Stimulated activated CD4-positive, alpha-beta T cell treated with anti-CD3 and anti-CD28 coated beads, Interleukin-12 subunit alpha, Interleukin-12 subunit beta, amount 100 ng/mL, for 24 hours (primary cell): ENCODE results near the gene ACSF3.

Experiments
- DNase-seq, 2 experiments: peaks; one replicate each; pipeline ENCODE4 v3.0.0-alpha.2; 2020; ENCODE audit warnings: low read depth in 2 of 2

The ACSF3 gene

DNA sequence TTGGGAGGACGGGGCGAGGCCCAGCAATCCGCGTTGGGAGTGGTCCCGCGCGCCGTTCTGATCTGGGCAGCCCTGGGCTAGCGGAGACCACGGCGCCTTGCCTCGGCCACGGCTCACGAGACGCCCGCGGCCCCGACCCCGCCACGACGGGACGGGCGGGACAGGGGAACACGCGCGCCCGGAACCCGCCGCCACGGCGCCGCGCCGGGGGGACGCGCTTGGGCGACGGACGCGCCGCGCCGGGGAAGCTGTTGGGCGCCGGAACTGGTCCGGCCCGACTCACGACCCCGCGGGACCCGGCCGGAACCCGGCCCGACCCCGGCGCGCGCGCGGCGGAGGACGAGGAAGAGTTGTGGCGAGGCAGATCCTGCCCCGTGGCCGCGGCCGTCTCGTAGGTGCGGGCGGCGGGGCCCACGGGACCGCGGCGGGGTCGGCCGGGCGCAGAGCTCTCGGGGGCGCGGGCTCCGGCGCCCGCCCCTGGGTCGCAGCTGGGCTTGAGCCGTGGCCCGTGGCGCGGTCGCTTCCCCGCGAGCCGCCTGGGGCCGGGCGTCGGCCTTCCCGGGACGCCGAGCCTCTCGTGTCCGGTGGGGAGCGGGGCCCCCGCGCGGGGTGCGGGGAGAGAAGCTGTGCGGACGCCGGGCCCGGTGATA lies at the start of gene ACSF3:
Gene ACSF3 (plus strand): TSS at position 251 of the 650 bp plus-strand sequence. CDS start 6,830 bp downstream, outside the sequence.
- DNase-seq, result peak; percentile 45 to 52

DNA sequence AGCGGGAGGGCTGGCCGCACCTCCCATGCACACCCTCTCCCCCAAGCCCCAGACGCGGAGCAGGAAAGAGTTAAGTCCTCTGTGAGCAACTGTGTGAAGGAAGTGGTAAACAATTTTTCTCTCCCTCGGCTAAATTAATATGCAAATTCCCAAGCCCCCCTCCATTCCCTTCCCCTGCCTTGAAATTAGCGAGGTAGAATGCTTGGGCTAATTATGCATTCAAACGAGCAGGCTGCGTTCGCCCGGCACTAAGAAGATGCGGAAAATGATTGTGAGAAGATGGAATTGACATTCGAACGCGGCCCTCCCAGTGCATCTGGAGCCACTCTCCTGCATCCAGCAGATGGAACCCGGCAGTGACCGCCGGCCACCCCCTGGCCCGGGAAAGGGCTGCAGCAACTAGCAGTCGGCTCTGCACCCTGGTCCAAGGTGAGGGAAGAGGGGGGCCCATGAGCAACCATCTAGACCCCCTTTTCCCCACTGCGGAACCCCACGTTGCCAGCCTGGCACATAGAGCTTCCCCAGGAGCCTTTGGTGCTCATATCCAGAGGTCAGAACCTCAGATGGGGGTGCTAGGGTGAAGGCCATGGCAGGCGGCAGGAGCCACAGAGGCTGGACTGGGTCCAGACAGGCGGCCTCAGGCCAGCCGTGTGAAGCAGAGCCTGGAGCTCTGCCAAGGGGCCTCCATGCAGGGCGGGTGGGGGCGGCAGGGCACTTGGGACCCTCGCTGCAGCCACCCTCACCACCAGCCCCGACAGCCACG lies 49.1 kb upstream of the ACSF3 start:
- DNase-seq, result no peak

DNA sequence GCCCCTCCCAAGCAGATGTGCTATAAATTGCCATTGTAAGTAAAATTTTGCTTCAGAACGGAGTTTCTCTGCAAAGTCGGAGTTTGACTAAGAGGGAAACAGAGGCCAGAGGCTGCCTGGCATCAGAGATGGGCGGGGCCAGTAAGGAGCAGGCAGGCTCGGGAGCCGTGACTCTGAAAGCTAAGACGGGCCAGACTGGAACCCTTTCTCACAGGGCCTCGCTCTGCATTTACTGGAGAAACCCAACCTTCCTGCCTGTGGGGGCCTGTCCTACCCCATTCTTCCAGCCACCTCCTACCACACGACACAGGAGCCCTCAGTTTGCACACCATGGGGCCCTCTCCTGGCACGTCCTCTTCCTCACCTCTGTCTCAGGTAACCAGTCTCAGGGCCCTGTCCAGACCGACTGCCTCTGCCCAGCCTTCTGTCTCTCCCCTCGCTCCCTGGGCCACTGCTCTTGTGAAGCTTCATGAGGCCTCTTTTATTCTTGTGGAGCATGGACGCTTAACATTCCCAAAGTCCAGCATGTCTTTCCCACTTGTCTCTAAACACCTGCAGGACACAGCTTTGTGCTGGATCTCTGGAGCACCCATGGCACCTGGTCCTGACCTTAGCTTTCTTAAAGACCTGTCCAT lies 48.4 kb upstream of the ACSF3 start:
- no peak for DNase-seq

DNA sequence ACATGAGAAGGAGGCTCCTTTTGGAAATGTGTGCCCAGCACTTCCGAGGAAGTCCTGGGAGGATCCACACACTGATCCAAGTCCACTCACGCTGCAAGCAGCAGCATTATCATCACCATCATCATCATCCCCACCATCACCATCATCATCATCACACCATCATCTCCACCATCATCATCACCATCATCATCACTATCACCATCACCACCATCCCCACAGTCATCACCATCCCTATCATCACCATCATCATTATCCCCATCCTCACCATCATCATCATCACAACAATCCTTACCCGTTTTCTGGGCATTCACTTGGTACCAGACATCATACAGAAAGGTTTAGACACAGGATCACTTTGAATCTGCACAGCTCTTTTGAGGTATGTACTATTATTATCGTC lies 47.8 kb upstream of the ACSF3 start:
- DNase-seq, result no peak

DNA sequence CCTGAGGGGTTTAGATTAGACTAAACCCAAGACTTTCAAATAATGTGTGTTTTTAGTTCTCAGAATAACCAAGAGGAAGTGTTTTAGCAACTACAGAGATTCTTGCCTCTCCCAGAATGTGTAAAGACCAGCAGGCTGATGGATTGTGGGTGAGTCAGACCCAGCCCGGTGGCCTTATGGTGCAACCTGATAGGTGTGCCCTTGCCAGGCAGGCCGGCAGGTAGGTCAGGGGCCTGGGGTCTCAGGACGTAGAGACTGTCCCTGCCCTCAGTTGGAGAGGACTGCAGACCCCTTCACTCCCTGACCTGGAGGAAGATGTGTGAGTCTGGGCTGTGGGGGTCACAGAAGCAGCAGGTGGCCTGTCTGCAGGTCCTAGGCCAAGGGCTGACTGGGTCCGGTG lies 47.2 kb upstream of the ACSF3 start:
- no peak for DNase-seq

DNA sequence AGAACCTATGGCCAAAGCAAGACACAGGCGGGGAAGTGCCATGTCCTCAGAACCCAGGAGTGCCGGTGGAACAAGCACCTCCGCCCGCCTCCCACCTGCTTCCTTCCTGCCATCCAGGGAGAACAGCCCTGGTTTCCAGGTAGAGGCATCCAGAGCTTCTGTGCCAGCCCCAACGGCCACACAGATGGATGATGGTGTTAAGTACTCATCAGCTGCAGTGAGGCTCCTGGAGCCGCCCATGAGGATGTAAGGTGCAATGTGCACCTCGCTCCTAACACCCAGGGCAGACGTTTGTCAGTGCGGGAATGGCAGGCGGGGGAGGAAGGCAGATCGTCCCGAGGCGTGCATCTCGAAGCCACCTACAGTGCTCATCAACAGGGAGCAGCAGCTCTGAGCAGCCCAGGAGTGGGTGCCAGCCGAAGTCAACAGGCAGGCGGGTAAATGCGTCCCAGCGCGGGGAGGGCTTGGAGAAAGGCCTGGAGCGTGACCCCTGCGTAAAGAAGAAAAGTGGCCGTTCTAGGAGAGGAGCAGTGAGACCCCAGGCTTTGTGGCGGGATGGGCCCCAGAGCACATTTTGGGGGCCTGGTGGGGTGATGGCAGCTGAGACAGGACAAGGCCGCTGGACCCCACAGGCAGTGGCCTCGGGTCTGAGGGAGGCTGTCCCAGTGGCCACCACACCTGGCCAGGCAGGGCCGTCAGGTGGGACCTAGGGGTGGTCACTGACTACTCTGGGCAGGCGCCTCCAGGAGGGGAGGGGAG lies 46.1 kb upstream of the ACSF3 start:
- DNase-seq, result no peak

DNA sequence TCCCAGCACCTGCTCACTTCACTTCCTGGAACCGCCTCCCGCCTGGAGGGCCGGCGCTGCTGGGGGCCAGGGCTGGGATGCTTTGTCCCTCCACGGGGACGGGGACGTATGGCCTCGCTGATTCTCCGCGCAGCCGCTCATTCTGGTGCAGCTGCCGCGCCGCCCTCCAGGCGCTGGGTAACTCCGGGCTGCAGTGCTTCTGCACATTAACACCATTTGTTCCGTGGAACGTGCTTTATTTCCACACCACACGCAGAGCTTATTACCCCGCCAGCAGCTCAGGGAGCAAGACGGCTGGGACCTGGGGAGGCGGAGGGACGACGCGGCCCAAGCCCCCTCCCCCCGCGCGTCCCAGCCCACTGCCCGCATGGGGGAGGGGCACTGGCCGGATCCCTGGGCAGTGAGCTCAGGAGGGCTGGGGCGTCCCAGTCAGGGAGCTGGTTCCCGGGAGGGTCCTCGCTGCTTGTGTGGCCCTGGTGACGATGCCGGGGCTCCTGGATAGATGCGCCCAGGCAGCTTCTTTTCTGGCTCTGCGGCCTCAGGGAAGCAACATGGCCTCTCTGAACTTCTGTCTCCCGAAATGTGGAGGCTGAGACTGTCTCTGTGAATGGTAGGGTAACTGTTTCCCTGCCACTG lies 45.4 kb upstream of the ACSF3 start:
- no peak for DNase-seq

DNA sequence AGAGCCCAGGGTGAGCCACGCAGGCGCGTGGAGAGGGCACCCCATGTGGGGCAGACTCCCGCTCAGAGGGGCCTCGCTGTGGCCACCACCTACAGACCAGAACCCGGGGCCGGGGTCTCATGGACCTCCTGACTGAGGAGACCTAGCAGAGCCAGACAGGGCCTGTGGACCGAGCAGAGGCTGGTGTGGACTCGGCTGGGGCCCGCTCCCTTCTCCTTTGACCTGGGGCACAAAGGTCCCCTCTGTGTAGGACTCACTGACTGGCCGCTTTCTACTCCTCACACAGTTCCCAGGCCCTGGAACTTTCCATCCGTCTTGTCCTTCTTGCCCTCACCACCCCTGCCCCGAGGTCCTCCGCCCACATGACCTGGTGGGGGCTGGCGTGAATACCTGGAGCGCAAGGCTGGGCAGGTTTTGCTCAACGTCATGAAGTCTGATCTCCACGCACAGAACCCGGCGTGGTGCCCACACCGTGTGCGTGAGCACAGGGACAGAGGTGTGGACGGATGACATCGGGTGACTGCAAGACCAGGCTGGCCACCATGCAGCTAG lies 44.7 kb upstream of the ACSF3 start:
- no peak for DNase-seq

DNA sequence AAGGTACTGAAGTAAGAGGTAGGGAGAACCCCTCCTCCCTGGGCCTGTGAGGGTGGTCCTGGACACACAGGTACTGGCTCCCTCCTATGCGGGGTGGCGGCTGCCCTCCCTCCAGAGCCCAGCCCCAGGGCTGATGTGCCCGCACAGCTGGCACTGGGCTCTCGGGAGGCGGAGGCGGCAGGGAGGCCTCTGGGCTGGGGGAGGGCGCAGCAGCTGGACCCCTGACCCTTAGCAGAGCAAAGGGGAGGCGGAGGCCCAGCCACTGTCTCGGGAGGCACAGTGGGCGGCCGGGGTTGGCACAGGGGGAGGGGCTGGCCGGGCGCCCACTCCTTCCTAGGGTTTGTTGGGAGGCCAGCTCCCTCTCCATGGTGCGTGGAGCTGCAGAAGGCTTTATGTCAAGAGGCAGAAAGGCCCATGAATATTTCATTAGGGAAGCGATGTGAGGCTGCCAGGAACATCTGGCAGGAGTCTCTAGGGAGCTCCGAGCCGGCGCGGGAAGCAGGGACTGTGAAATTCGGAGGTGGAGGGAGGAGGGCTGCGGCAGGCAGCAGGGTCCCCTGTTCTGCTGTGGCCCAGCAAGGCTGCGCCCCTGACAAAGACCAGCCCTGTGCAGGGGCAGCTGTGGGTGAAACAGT lies 44.1 kb upstream of the ACSF3 start:
- DNase-seq, result no peak

DNA sequence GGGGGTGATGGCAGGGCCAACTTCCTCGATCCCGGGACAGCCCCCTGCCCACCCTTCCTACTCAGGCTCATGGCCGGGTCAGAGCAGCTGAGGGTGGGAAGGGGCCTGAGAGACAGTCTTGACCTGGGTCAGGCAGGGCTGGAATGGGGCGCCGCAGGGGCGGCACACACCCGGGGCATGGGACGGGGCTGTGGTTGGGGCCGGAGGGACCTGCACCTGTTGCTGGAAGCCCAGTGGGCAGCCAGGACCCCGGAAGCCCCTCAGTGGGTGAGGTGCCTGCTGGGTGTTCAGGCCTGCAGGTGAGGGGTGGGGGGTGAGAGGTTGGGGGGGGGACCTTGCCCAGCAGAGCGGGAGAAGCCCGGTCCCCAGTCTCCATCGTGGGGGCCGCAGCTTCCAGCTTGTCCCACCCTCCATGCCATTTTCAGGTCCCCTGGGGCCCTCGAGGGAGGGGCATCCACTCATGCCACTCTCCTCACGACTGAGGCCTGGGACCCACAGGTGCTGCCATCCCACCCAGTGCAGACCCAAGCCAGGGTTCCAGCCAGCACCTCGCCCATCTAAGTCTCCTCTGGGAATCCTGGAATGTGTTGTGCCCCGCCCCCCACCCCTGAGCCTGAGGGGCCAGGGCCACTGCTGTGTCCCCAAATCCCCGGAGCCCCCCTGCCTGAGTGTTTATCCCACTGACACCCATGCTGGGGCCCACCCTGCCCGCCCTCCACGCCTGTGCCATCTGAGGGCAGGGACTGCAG lies 43.4 kb upstream of the ACSF3 start:
- no peak for DNase-seq

DNA sequence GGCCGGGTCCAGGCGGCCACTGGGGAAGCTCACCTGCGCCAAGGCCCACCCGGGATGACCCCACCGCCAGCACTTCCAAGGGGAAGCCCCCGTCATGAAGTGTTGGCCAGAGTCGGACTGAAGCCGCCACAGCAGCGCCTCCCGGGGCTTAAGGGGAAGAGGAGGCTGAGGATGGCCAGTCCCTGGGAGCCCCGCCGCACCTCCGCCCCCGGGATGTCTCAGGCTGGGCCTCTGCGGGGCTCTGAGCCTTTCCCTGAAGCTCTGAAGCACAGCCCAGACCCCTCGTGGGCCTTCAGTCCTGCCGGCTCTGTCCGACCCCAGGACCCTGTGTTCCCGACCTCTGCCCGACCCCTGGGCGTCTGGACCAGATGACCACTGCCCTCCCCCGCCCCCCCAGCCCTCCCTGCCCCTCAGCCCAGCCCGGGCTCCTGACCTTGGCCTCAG lies 42.8 kb upstream of the ACSF3 start:
- DNase-seq, result no peak

DNA sequence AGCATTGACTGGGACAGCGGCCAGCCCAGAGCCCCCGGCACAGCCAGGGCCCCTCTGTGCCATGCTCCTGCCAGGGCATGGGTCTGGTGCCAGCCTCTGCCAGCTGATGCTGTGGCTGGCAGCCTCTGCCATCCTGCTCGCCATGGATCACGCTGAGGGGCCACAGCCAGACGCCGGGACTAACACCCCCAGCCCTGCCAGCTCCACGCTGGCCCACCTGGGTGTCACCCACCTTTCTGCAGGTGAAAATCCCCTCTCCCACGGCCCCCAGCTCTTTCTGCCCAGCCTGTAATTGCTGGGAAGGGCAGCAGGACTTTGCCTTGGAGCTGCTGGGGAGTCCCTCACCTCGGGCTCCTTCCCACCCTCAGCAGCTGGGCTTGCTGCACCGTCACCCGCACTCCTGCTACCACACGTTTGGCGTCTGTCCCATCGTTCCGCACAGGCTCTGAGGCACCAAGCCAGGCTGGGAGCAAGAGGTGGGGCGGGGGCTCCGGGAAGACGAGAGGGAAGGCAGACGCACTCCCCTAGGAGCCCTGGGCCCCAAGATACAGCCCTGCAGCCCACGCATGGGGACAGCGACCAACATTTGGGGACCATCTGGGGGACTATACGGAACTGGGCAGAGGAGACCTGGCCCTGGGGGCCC lies 42.0 kb upstream of the ACSF3 start:
- DNase-seq, result no peak

DNA sequence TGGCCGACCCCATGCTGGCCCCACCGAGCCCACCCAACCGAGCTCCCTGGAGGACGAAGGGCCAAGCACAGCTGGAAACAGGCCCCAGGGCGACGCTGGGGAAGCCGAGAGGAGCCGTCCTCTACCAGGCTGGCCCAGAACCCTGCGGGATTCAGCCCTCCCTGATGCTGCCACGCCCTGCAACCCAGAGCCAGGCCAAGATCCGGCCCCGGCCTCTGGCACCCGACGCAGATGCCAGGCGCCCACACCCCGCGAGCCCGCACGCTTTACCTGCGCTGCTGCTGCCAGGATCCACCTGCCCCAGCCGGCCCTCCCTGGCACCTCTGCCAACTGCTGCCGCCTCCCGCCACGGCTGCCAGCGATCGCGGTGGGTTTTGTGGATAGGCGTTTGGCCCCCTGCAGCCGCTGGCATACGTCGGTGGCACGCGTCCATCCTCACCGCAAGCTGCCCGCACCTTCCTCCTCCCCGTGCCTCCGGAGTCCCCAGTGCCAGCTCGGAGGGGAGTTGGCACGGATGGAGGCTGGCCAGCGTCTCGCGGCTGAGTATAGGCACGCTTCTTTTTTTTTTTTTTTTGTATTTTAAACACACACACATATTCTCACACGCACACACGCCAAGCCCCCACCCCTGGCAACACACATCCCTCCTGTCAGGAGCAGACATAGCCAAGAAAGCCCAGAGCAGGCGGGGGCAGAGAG lies 41.3 kb upstream of the ACSF3 start:
- no peak for DNase-seq

DNA sequence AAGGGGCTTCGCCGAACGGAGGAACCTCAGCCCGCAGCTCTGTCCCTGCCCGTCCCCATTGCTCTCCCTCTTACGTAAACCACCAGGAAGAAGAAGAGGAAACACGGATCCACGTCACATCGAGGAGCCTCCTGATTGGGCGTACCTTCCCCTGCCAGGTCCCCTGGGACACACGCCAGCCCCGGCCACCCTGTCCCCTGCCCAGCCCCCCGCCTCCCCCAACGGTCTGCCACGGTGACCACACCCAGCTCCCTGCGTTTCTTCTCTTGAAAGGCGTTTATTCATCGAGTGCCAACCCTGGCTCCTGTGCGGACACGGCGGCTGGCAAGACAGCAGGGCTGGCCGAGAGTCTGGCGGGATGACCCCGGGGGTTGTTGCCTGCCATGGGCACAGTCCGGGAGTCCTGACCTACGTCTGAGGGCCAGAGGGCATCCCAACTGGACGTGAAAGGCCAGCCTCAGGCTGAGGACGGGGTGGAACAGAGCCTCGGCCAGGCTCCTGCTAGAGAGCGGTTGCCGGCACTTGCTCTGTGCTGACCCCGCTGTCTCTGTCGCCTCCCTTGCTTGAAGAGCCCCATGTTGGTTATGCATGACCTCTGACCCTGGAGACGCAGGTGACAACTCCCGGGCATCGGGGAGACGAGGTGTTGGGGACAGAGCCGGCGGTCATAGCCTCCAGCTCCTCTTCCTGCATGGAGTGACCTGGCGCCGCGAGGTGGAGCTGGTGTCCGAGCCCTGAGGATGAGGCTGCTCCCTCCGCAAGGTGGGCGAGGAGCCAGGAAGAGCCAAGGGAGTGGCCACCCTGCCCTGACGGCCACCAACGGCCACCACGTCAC lies 40.5 kb upstream of the ACSF3 start:
- DNase-seq, result no peak

DNA sequence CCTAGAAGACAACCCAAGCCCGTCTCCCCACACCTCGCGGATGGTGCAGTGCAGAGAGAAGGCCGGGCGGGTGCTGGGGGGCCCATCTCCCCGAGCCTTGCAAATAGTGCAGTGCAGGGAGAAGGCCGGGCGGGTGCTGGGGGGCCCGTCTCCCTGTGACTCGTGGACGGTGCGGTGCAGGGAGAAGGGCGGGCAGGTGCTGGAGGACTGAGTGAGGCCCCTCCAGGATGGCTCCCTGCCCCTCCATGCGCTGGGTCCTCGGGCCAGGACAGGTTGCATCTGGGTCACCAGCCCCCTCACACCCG lies 40.0 kb upstream of the ACSF3 start:
- no peak for DNase-seq

DNA sequence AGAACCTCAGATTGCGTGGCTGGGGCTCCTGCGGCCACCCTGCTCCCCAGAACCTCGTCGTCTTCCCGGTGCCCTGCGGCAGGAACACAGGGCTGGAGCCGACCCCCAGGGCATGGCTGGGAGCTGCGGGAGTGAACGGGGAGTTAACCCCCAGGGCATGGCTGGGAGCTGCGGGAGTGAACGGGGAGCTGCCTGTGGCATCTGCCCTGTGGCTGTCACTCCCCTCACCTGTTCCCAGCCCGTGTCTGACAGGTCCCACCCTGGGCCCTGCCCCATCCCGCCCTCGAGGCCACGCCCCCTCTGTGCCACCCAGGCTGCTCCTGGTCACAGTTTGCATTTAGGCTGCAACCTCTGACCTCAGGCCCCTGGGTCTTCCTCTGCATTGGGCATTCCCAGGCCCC lies 39.4 kb upstream of the ACSF3 start:
- DNase-seq, result no peak

DNA sequence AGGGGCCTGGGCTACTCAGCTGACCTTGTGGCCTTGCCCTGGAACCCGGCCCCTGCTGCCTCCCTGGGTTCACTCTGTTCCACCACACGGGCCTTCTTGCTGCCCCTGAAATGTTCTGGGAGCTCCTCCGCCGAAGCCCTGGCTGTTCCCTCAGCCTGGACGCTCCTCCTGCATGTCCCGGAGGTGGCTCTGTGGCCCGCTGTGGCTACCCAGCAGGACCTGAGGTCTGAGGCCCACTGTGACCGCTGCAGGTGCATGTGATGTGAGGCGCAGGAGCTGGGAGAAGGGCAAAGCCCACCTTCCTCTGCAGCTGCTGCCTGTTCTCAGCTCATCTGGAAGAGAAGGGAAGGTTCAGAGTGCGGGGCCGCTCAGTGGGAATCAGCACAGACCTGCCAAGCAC lies 38.9 kb upstream of the ACSF3 start:
- no peak for DNase-seq

DNA sequence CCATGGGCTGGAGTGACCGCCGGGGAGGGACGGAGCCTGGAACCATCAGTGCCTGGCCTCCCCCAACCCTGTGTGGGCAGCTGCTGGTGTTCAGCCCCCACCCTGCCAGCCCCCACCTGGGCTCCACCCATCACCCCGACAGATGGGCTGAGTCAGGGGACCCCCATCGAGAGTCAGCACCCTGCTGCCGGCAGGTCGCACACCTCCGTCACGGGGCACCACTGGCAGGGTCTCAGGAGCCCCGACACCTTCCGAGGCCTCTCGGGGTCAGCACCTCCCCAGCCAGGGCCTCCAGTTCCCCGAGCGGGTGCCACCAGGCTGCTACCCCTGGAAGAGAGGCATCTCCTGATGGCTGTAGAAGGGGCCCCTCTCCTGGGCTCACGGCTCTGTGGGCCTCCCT lies 38.3 kb upstream of the ACSF3 start:
- DNase-seq, result no peak
